DMS53 treated with DMSO at 0.1 percent for 48 hours (cell line): ENCODE results near the gene SRPK1.
"Not testable (repeated sequence)": the region's sequence is repeated elsewhere in the genome, so short reads cannot be mapped to it uniquely, and the experiment has no call there.

Experiments used
- DNase-seq: peaks from one replicate; lab custom pipeline; 2025; ENCODE audit not compliant: unreplicated experiment; lab: John Stamatoyannopoulos, UW

Gene SRPK1

GRCh38 chr6:35931873-35932272 lies 11.0 kb upstream of the SRPK1 start:
- not testable (repeated sequence) for DNase-seq

GRCh38 chr6:35931120-35931561 lies 10.2 kb upstream of the SRPK1 start:
- DNase-seq: no peak

DNA sequence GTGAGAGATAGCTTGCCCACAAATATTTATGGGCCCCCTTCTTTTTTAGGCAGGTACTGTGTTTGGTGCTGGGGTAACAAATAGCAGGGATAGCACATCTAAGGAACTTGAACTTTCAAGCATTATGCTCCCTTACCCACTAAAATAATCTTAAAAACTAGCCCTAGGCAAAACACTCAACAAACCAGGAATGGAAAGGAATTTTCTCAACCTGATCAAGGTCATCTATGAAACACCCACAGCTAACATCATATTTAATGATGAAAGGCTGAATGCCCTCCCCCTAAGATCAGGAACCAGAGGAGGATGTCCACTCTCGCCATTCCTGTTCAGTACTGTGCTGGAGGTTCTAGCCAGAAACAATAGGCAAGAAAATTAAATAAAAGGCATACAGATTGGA lies 8.7 kb upstream of the SRPK1 start:
- no peak for DNase-seq

DNA sequence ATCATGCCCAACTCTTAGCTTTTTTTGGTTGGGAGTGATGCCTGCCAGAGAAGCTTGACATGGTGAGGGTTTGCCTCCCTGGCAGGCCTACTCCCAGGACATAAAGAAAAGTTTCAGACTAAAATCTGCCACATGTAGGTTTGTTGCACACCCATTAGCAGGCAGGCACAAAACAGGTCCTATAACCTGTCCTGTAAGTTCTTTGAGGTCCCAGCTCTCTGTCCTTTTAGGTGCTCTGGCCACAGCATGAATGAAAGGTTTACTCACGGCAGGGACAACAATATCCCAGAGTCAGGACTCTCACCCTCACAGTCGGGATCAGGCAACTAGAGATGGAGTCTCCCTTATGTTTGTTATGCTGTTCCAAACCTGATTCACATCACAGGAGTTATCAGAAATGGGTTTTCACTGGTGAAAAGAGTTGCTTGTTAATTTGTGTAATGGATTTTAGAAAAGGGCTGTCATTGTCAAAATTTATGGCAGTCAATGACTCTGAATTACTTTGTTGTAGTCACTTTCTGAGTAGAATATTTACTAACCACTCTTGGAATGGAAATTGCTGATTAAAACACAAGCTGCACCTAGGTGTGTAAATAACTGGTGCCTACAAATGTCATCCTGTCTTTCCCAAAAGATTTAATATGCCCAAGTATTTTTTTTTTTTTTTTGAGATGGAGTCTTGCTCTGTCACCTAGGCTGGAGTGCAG lies 5.8 kb upstream of the SRPK1 start:
- DNase-seq: no peak

DNA sequence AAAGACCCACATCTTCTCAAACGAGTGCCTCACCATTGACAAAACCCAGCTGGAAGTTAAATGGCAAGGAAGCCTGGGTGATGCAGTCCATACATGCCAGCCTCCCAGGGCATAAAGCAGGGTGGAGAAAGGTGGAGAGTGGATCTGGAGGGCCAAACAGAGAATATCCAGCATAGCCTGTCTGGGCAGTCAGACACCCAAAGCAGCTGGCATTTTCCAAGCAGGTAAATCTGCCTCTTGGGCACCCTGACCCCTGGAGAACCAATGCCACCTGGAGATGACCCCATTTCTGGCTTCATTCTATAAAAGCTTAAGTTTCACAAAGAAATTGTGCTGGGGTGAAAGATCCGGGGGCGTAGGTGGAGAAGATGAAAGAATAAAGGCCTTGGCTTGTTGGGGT lies 5.1 kb upstream of the SRPK1 start:
- no peak for DNase-seq

DNA sequence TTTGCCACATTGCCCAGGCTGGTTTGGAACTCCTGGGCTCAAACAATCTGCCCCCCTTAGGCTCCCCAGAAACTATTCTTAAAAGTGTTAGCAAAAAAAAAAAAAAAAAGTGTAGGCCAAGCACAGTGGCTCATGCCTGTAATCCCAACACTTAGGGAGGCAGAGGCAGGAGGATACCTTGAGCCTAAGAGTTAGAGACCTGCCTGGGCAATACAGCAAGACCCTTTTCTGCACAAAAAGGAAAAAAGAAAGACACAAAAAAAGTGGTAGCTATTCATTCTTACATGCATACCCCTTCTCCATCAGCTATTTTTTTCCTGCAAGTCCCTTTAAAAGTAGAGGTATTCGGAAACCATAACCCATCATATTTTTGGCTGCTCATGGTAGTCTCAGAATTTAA lies 3.2 kb upstream of the SRPK1 start:
- DNase-seq: no peak

GRCh38 chr6:35922139-35922554 lies 1.2 kb upstream of the SRPK1 start:
- DNase-seq: no peak

GRCh38 chr6:35919827-35920751 lies 809 bp downstream of the SRPK1 start:
- peak; percentile 2 for DNase-seq

- DNase-seq: peak; percentile 32
These were observed 1.6 kb downstream of the SRPK1 start for GRCh38 chr6:35919085-35919826.

GRCh38 chr6:35916893-35917292 lies 4.0 kb downstream of the SRPK1 start:
- not testable (repeated sequence) for DNase-seq

- no peak for DNase-seq
These were observed 4.8 kb downstream of the SRPK1 start for GRCh38 chr6:35916056-35916455.

- no peak for DNase-seq
These were observed 6.4 kb downstream of the SRPK1 start for GRCh38 chr6:35914536-35914935.

DNA sequence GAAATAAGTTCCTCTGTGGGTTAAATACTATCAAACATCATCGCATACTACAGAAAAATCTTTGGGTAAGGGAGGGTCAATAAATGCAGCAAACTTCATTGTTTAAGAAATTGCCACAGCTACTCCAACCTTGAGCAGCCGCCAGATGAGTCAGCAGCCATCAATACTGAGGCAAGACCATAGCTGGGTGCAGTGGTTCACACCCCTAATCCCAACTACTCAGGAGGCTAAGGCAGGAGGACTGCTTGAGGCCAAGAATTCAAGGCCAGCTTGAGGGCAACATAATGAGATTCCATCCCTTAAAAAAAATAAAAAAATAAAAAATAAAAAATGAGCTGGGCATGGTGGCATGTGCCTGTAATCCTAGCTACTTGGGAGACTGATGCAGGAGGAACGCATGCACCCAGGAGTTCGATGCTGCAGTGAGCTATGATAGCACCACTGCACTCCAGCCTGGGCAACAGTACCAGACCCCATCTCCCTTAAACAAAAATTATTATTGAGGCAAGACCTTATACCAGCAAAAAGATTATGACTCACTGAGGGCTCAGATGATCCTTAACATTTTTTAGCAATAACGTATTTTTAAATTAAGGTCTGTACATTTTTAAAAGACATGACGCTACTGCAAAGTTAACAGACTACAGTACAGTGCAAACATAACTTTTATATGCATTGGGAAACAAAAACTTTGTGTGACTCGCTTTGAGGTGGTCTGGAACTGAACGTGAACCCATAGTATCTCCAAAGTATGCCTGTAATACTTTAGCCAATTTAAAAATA lies 8.8 kb downstream of the SRPK1 start:
- DNase-seq: no peak

DNA sequence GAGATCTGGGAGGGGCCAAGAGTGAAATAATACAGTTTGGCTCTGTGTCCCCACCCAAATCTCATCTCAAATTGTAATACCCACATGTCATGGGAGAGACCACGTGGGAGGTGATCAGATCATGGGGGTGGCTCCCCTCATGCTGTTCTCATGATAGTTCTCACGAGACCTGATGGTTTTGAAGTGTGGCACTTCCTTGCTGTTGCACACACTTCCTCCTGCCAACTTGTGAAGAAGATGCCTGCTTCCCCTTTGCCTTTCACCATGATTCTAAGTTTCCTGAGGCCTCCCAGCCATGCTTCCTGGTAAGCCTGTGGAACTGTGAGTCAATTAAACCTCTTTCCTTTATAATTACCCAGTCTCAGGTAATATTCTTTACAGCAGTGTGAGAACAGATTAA lies 11.3 kb downstream of the SRPK1 start:
- not testable (repeated sequence) for DNase-seq

DNA sequence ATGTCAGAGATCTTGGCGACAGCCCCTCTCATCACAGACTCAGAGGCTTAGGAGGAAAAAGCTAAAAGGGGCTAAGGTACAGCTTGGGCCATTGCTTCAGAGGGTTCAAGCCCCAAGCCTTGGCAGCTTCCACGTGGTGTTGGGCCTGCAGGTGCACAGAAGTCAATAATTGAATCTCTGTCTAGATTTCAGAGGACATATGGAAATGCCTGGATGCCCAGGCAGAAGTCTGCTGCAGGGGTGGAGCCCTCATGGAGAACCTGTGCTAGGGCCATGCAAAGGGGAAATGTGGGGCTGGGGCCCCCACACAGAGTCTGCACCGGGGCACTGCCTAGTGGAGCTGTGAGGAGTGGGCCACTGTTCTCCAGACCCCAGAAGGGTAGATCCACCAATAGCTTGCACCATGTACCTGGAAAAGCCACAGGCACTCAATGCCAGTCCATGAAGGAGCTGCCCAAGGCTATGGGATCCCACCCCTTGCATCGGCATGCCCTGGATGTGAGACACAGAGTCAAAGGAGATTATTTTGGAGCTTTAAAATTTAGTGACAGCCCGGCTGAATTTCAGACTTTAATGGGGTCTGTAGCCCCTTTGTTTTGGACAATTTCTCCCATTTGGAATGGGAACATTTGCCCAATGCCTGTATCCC lies 12.0 kb downstream of the SRPK1 start:
- not testable (repeated sequence) for DNase-seq

- DNase-seq: no peak
These were observed 13.1 kb downstream of the SRPK1 start for GRCh38 chr6:35907750-35908149.

DNA sequence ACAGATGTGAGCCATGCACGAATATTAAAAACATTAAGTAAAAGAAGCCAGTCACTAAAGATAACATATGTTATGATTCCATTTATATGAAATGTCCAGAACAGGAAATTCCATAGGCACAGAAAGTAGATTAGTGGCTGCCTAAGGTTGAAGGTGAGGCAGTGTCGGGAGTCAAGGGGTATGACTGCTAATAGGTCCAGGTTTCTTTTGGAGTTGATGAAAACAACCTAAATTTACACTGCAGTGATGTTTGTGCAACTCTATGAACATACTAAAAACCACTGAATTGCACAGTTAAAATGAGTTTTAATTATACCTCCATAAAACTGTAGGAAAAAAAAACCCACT lies 14.4 kb downstream of the SRPK1 start:
- DNase-seq: no peak

GRCh38 chr6:35905841-35906498 lies 14.9 kb downstream of the SRPK1 start:
- no peak for DNase-seq

- no peak for DNase-seq
These were observed 15.6 kb downstream of the SRPK1 start for GRCh38 chr6:35905141-35905785.
